ENCODE measurements around the gene NOCT.

DNA sequence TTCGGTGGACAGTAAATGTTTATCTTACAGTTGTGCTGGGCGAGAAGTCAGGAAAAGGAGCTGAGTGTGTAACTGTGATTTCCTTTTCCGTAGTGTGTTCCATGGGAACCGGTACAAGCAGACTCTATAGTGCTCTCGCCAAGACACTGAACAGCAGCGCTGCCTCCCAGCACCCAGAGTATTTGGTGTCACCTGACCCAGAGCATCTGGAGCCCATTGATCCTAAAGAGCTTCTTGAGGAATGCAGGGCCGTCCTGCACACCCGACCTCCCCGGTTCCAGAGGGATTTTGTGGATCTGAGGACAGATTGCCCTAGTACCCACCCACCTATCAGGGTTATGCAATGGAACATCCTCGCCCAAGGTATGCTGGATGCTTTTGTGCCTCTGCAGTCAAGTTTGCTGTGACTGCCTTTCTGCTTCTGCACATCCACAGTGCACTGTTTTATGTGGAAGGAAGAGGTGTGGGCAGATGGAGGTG lies 27.4 kb downstream of the NOCT start:
- TF ChIP-seq, protein P1, sequence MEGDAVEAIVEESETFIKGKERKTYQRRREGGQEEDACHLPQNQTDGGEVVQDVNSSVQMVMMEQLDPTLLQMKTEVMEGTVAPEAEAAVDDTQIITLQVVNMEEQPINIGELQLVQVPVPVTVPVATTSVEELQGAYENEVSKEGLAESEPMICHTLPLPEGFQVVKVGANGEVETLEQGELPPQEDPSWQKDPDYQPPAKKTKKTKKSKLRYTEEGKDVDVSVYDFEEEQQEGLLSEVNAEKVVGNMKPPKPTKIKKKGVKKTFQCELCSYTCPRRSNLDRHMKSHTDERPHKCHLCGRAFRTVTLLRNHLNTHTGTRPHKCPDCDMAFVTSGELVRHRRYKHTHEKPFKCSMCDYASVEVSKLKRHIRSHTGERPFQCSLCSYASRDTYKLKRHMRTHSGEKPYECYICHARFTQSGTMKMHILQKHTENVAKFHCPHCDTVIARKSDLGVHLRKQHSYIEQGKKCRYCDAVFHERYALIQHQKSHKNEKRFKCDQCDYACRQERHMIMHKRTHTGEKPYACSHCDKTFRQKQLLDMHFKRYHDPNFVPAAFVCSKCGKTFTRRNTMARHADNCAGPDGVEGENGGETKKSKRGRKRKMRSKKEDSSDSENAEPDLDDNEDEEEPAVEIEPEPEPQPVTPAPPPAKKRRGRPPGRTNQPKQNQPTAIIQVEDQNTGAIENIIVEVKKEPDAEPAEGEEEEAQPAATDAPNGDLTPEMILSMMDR (IDR thresholded peaks at IDR 0.05 in 8 of 11, conservative IDR thresholded peaks at IDR 0.05 in 3 of 11), result no peak
- peak in 2 of 3 donors; percentile 29 to 45 for TF ChIP-seq POLR2AphosphoS5 (IDR thresholded peaks at IDR 0.05)
- no peak for TF ChIP-seq POLR2A (IDR thresholded peaks at IDR 0.05)

Data from spleen (tissue), 7 donors.